Measurements from ENCODE around the gene MCOLN2. TPM values are rescaled to one million over a fixed set of nuclear protein-coding genes. Genes with fewer than 3 reads are reported as not detected.

MCOLN2 gene
- total and polyA plus RNA-seq, 2 donors (not counting 1 experiment from before 2014, with no cell fraction given) = 23.9 to 25.8 TPM

GRCh38 chr1:85022700-85023099 is 25.8 kb upstream of the MCOLN2 start:
- Mint-ChIP-seq H3K9me3 (ENCODE audit: insufficient read depth) (no peaks in the 10 kb centered on the region), H3K4me3 (no peak overlapping the region), H3K27ac (no peak overlapping the region), H3K4me1 (peaks cover 6% of the 10 kb centered on the region), H3K27me3 (no peaks in the 10 kb centered on the region)
- Histone ChIP-seq H3K79me2 (ENCODE audit: control insufficient read depth, insufficient read depth, low read length) (no peaks in the 10 kb centered on the region), H3K4me3 (ENCODE audit: control extremely low read depth in 1 of 5, extremely low read depth in 1 of 5, insufficient read depth in 1 of 5, low read depth in 2 of 5, low read length in 4 of 5) (no peak overlapping the region), H3K27ac (ENCODE audit: low read length in 2 of 2) (no peak overlapping the region), H3K4me2 (replicated peaks; ENCODE audit: low read depth, low read length, poor library complexity, severe bottlenecking) (no peak overlapping the region), H2AFZ (ENCODE audit: insufficient read depth, low read depth, low read length, poor library complexity, severe bottlenecking) (no peak overlapping the region), H3K36me3 (replicated peaks in 1 of 2; ENCODE audit: control extremely low read depth in 1 of 2, control insufficient read depth in 1 of 2, extremely low read depth in 1 of 2, insufficient read depth in 2 of 2, low read length in 1 of 2) (no peaks in the 10 kb centered on the region), H3K27me3 (replicated peaks in 1 of 4; ENCODE audit: control extremely low read depth in 1 of 4, control insufficient read depth in 3 of 4, insufficient read depth in 4 of 4, low read length in 3 of 4) (no peaks in the 10 kb centered on the region), H3K9ac (ENCODE audit: low read length) (no peak overlapping the region), H3K9me3 (ENCODE audit: control extremely low read depth in 1 of 3, control insufficient read depth in 2 of 3, insufficient read depth in 1 of 3, low read length in 2 of 3) (no peaks in the 10 kb centered on the region), H3K4me1 (ENCODE audit: control insufficient read depth in 2 of 2, insufficient read depth in 2 of 2, low read length in 2 of 2) (peaks cover 0 to 6% of the 10 kb centered on the region in 2 donors), H4K20me1 (ENCODE audit: control insufficient read depth, insufficient read depth, low read length, poor library complexity, severe bottlenecking) (no peaks in the 10 kb centered on the region)
- no peak for DNase-seq
- intact Hi-C loops (cut with micrococcal nuclease) = no loop called here
- ATAC-seq (ENCODE audit: low read depth) = no peak
- TF ChIP-seq EZH2 (IDR thresholded peaks at IDR 0.05; ENCODE audit: borderline replicate concordance, insufficient read depth, low read depth, low read length, poor library complexity, severe bottlenecking) (no peak), CTCF (IDR thresholded peaks at IDR 0.05) (no peak)
- CTCF ChIA-PET = interaction anchor here (1.2 to 10.2 kb wide), 2 partner anchors 48 to 77 kb away, joined by 3 to 458 read pairs; no protein-coding TSS in a partner anchor
- POLR2A ChIA-PET = interaction anchor here (0.6 kb wide), 1 partner anchor 263 kb away, joined by 3 read pairs; no protein-coding TSS in a partner anchor

- Mint-ChIP-seq H3K4me3 (no peak overlapping the region), H3K27me3 (no peaks in the 10 kb centered on the region), H3K9me3 (ENCODE audit: insufficient read depth) (no peaks in the 10 kb centered on the region), H3K27ac (no peak overlapping the region), H3K4me1 (no peaks in the 10 kb centered on the region)
- CTCF ChIA-PET = interaction anchor here (0.6 to 10.2 kb wide), 2 partner anchors 74 to 1492 kb away, joined by 3 to 458 read pairs; no protein-coding TSS in a partner anchor
- no peaks in the 10 kb centered on the region for H3K4me1 ChIP-seq (ENCODE audit: control insufficient read depth in 2 of 2, insufficient read depth in 2 of 2, low read length in 2 of 2)
- no peaks in the 10 kb centered on the region for H3K27me3 ChIP-seq (replicated peaks in 1 of 4; ENCODE audit: control extremely low read depth in 1 of 4, control insufficient read depth in 3 of 4, insufficient read depth in 4 of 4, low read length in 3 of 4)
- no peak overlapping the region for H3K4me2 ChIP-seq (replicated peaks; ENCODE audit: low read depth, low read length, poor library complexity, severe bottlenecking)
- DNase-seq (no peak), ATAC-seq (ENCODE audit: low read depth) (no peak)
- H3K9me3 ChIP-seq (ENCODE audit: control extremely low read depth in 1 of 3, control insufficient read depth in 2 of 3, insufficient read depth in 1 of 3, low read length in 2 of 3) = no peaks in the 10 kb centered on the region
- POLR2A ChIA-PET = no interaction called here
- no peaks in the 10 kb centered on the region for H3K36me3 ChIP-seq (replicated peaks in 1 of 2; ENCODE audit: control extremely low read depth in 1 of 2, control insufficient read depth in 1 of 2, extremely low read depth in 1 of 2, insufficient read depth in 2 of 2, low read length in 1 of 2)
- WGBS (ENCODE audit: insufficient coverage) = 95% methylated on average over 3 of the region's 4 CpGs
- H3K4me3 ChIP-seq (ENCODE audit: control extremely low read depth in 1 of 5, extremely low read depth in 1 of 5, insufficient read depth in 1 of 5, low read depth in 2 of 5, low read length in 4 of 5) = no peak overlapping the region
- no peaks in the 10 kb centered on the region for H4K20me1 ChIP-seq (ENCODE audit: control insufficient read depth, insufficient read depth, low read length, poor library complexity, severe bottlenecking)
- H3K27ac ChIP-seq (ENCODE audit: low read length in 2 of 2) = no peak overlapping the region
- H3K9ac ChIP-seq (ENCODE audit: low read length) = no peak overlapping the region
- intact Hi-C loops (cut with micrococcal nuclease) = no loop called here
- no peak for TF ChIP-seq EZH2 (IDR thresholded peaks at IDR 0.05; ENCODE audit: borderline replicate concordance, insufficient read depth, low read depth, low read length, poor library complexity, severe bottlenecking)
- H3K79me2 ChIP-seq (ENCODE audit: control insufficient read depth, insufficient read depth, low read length) = no peaks in the 10 kb centered on the region
- no peak overlapping the region for H2AFZ ChIP-seq (ENCODE audit: insufficient read depth, low read depth, low read length, poor library complexity, severe bottlenecking)
Measured at GRCh38 chr1:85019994-85020393, 23.1 kb upstream of the MCOLN2 start.

Data from B cell (primary cell).